Measurements from ENCODE around the gene KCNK7. TPM values are rescaled to one million over a fixed set of nuclear protein-coding genes. Genes with fewer than 3 reads are reported as not detected.
A peak's percentile ranks its signal among the peaks of the same experiment; 100 is the strongest.

The KCNK7 gene
- total RNA-seq, 1 donor: not detected

DNA sequence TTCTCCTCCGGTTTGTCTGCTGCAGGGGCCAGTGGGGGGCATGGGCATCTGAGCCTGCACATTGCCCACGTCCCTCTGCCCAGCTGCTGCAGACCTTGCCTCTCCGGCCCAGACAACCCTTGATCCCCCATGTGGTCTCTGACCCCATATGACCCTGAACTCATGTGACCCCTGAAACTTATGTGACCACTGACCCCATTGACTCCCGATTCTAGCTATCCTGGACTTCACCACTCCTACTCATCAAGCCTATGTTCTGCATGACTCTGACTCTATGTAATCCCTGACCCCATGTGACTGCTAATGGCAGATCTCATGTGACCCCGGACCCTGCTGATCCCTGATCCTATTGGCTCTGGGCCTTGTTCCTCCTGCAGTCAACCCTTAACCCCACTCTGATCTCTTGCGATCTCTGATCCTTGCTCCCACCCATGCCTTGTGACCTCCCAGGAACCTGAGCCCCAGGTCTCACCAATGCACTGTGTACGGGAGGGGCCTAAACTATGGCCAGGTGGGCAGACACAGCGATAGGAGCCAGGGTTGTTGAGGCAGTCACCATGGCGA is 43.1 kb downstream of the KCNK7 start:
- no peak for DNase-seq (ENCODE audit: insufficient read length, low spot score, missing footprints)
- Histone ChIP-seq H3K27me3 (ENCODE audit: insufficient read depth, low read length) (no peaks in the 10 kb centered on the region), H3K36me3 (ENCODE audit: insufficient read depth, low read length) (peaks cover 49% of the 10 kb centered on the region), H3K9me3 (ENCODE audit: low read depth, low read length) (no peaks in the 10 kb centered on the region), H4K20me1 (ENCODE audit: insufficient read depth, low read length) (peaks cover 41% of the 10 kb centered on the region), H3K4me3 (ENCODE audit: insufficient read depth, low read length) (no peak overlapping the region), H3K79me2 (ENCODE audit: insufficient read depth, low read length) (peaks cover 39% of the 10 kb centered on the region), H3K27ac (ENCODE audit: low read depth, low read length) (no peak overlapping the region), H3K4me1 (ENCODE audit: insufficient read depth, low read length) (peaks cover 18% of the 10 kb centered on the region), H3K4me2 (ENCODE audit: insufficient read depth, low read length) (no peak overlapping the region), H2AFZ (ENCODE audit: low read length) (no peak overlapping the region)
- TF ChIP-seq CTCF (IDR thresholded peaks at IDR 0.05; ENCODE audit: extremely low read depth, low read depth, low read length): no peak

- H3K4me3 ChIP-seq (ENCODE audit: insufficient read depth, low read length): no peak overlapping the region
- H2AFZ ChIP-seq (ENCODE audit: low read length): no peak overlapping the region
- H3K27ac ChIP-seq (ENCODE audit: low read depth, low read length): no peak overlapping the region
- TF ChIP-seq CTCF (IDR thresholded peaks at IDR 0.05; ENCODE audit: extremely low read depth, low read depth, low read length): peak; percentile 49
- no peak overlapping the region for H3K4me2 ChIP-seq (ENCODE audit: insufficient read depth, low read length)
- peaks cover 53% of the 10 kb centered on the region for H3K36me3 ChIP-seq (ENCODE audit: insufficient read depth, low read length)
- DNase-seq (ENCODE audit: insufficient read length, low spot score, missing footprints): peak; percentile 88
- H3K79me2 ChIP-seq (ENCODE audit: insufficient read depth, low read length): peaks cover 32% of the 10 kb centered on the region
- peaks cover 41% of the 10 kb centered on the region for H4K20me1 ChIP-seq (ENCODE audit: insufficient read depth, low read length)
- H3K9me3 ChIP-seq (ENCODE audit: low read depth, low read length): no peaks in the 10 kb centered on the region
- H3K27me3 ChIP-seq (ENCODE audit: insufficient read depth, low read length): no peaks in the 10 kb centered on the region
- H3K4me1 ChIP-seq (ENCODE audit: insufficient read depth, low read length): peaks cover 18% of the 10 kb centered on the region
These were observed 43.8 kb downstream of the KCNK7 start for GRCh38 chr11:65551572-65552387.

DNA sequence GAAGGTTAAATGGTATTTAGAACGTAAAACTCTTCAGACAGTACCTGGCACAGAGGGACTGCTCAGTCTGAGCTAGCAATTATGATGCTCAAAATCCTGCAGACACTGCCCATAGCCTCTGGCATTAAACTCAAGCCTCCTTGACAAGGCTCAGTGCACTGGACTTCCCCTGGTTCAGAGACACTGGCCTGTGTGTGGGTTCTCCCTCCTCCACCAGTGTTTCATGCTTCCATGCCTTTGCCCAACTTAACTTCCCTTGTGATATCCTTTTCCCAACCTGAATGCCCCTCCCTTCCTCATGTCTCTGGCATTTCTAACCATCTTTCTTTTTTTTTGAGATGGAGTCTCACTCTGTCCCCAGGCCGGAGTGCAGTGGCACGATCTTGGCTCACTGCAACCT is 46.5 kb downstream of the KCNK7 start:
- Histone ChIP-seq H3K36me3 (ENCODE audit: insufficient read depth, low read length) (peaks cover 74% of the 10 kb centered on the region), H3K27ac (ENCODE audit: low read depth, low read length) (no peak overlapping the region), H3K4me2 (ENCODE audit: insufficient read depth, low read length) (no peak overlapping the region), H3K79me2 (ENCODE audit: insufficient read depth, low read length) (peaks cover 7% of the 10 kb centered on the region), H2AFZ (ENCODE audit: low read length) (no peak overlapping the region), H3K27me3 (ENCODE audit: insufficient read depth, low read length) (no peaks in the 10 kb centered on the region), H3K4me3 (ENCODE audit: insufficient read depth, low read length) (no peak overlapping the region), H3K4me1 (ENCODE audit: insufficient read depth, low read length) (no peaks in the 10 kb centered on the region), H3K9me3 (ENCODE audit: low read depth, low read length) (no peaks in the 10 kb centered on the region), H4K20me1 (ENCODE audit: insufficient read depth, low read length) (peaks cover 31% of the 10 kb centered on the region)
- DNase-seq (ENCODE audit: insufficient read length, low spot score, missing footprints): no peak
- TF ChIP-seq CTCF (IDR thresholded peaks at IDR 0.05; ENCODE audit: extremely low read depth, low read depth, low read length): no peak

DNA sequence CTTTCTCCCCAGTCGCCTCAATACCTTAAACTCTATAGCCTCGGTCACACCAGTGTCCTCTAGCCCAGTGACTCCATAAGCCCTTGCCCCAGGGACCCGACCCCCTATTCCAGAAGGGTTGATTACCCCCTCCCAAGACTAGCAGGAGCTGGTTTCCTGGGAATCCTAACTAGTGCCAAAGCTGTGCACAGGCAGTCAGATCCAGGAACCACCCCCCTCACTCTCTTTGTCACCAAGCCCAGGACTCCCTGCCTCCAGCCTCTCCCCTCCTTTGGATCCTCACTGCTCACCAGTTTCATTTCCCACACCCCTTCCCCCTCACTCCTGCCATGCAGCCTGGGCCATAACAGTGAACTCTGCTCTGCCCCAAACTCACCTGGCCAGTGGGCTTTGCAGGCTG is 47.2 kb downstream of the KCNK7 start:
- Histone ChIP-seq H3K36me3 (ENCODE audit: insufficient read depth, low read length) (peaks cover 77% of the 10 kb centered on the region), H3K4me2 (ENCODE audit: insufficient read depth, low read length) (no peak overlapping the region), H3K4me3 (ENCODE audit: insufficient read depth, low read length) (no peak overlapping the region), H3K4me1 (ENCODE audit: insufficient read depth, low read length) (no peaks in the 10 kb centered on the region), H2AFZ (ENCODE audit: low read length) (no peak overlapping the region), H4K20me1 (ENCODE audit: insufficient read depth, low read length) (peaks cover 31% of the 10 kb centered on the region), H3K27ac (ENCODE audit: low read depth, low read length) (no peak overlapping the region), H3K27me3 (ENCODE audit: insufficient read depth, low read length) (no peaks in the 10 kb centered on the region), H3K79me2 (ENCODE audit: insufficient read depth, low read length) (peaks cover 4% of the 10 kb centered on the region), H3K9me3 (ENCODE audit: low read depth, low read length) (no peaks in the 10 kb centered on the region)
- no peak for TF ChIP-seq CTCF (IDR thresholded peaks at IDR 0.05; ENCODE audit: extremely low read depth, low read depth, low read length)
- no peak for DNase-seq (ENCODE audit: insufficient read length, low spot score, missing footprints)
